Activated CD4-positive, alpha-beta T cell treated with anti-CD3 and anti-CD28 coated beads for 4 hours (primary cell): Measurements from ENCODE around the gene MCUB.

Experiments used
- DNase-seq, 2 donors: peaks; one replicate each; pipeline ENCODE4 v3.0.0-alpha.2; 2020

The MCUB gene

DNA sequence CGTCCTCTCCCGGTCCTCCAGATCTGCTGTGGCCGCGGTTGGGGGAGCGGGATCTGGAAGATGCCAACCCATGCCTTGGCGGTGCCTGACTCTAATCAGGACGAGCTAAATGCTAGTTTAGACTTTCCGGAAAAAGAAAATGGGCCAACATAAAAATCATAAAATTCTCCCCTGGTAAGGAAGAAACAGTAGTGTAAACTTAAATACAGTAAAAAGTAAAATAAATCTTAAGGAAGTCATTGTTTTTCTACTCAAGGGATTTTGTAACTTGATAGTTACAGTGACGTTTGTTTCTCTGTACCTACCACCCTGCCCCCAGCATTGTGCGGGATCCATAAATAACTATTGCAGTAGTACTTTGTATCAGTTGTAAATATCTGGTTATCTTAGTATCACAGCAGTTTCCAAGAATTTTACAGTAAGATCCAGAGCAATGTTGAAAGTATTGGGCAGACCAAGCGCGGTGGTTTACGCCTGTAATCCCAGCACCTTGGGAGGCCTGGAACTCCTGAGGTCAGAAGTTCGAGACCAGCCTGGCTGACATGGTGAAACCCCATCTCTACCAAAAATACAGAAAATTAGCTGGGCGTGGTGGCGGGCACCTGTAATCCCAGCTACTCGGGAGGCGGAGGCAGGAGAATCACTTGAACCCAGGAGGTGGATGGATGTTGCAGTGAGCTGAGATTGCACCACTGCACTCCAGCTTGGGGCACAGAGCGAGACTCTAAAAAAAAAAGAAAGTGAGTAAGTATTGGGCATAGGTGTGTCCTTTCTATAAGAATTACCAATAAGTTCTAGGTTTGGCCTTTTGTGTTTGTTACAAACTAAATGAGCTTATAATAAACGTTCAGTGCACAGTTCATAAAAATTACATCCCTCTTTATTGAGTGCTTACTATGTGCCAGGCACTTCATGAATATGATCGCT lies 170.8 kb downstream of the MCUB start:
- DNase-seq, result no peak

DNA sequence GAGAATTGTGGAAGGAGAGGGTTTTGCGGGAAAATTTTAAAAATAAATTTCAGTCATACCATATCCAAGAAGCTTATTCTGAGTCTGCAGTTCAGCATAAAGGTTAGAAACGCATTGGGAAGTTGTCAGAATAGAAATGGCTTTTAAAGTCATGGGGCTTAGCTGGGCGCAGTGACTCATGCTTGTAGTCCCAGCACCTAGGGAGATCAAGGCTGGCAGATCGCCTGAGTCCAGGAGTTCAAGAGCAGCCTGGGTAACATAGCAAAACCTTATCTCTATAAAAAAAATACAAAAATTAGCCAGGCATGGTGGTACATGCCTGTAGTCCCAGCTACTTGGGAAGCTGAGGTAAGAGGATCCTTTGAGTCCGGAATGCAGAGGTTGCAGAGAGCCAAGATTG lies 173.7 kb downstream of the MCUB start:
- no peak for DNase-seq

DNA sequence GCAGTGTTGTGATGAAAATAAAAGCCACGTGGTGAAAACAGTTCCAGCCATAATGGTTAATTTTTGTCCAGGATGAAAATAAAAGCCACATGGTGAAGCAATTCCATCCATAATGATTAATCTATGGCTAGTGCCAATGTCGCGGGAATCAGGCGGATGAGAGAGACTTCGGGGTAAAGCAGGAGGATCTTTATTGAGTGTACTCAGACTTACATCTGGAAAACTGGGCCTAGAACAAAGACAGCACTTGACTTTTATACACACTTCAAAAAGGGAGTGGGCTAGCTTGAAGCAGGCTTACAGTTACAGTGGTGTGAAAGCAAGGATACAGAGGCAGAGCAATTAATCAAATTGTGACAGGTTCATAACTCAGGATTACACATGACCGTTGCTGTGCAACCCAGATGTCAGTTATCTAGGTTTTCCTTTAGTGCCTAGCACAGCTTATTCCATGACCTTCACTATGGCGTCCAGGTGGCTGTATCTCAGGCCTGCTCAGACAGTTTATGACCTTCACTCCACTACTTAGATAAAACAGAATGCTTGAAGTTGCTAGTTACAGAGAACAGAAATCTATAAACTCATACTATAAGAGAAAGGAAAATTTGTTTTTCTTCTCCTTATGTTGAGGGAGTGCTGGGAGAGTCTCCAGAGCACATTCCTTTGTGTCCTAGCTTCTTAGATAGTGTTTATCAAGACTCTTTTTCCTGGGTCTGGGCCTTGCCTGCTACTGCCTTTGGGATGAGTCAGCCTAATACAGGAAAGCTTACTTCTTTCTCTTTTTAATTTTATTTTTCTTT lies 175.7 kb downstream of the MCUB start:
- no peak for DNase-seq
